NCI-H1105 (cell line): Measurements from ENCODE around the gene PAPPA.
A peak's percentile ranks its signal among the peaks of the same experiment; 100 is the strongest.

ENCODE experiments used
- DNase-seq: peaks from one replicate; lab custom pipeline; 2025; lab: John Stamatoyannopoulos, UW

PAPPA gene

GRCh38 chr9:116151966-116152381, 1.6 kb upstream of the PAPPA start:
- DNase-seq, result no peak

DNA sequence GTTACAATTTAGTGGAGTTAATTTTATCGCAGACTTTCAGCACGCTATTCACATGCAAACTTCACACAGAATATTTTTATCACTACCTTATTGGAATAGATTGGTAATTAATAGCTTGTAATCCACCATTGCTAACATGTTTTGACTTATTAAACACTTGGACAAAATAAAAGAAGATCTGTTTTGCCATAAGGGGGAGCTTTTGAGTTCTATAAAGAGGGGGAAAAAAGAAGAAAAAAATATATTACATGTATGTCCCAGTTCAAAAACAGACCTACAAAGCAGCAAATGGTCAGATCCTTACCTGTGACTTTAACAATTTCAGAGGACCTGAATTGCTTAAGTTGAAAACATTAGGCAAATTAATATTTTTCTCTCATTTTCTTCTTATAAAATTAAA, 1.2 kb upstream of the PAPPA start:
- DNase-seq, result no peak

- no peak for DNase-seq
Observed at GRCh38 chr9:116152941-116153764, 438 bp upstream of the PAPPA start.

GRCh38 chr9:116154334-116154975, 864 bp downstream of the PAPPA start:
- no peak for DNase-seq

DNA sequence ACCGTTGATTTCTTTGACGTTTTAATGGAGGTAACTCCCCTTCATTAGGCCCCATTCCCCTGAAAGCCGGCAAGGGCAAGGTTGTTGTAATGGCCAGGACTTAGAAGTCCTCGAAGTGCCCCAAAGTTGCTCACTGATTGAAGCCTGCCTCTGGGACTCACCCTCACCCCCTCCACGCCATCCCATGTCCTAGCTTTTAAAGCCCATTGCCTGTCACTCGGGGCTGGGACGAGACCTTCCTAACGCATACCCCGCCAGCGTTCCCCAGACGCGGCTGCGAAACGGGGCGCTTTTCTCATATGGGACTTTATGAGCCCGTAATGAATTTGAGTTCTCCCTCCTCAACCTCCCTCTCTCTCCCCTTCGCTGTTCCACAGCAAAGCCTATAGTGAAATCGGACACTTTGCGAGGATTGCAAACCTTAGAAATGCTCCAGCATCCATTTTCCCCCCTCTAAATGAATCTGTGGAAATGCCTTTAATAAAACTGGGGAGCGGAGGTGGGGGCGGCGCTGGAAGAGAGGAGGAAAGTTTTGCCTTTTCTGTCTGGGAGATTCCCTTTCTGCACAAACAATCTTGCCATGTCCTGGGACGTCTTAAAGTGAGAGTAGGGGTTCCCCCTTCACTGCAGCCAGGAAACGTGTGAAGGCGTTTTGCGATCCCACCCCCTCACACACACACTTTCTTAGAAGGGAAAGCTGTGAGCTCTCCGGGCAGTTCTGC, 1.5 kb downstream of the PAPPA start:
- DNase-seq, result no peak

DNA sequence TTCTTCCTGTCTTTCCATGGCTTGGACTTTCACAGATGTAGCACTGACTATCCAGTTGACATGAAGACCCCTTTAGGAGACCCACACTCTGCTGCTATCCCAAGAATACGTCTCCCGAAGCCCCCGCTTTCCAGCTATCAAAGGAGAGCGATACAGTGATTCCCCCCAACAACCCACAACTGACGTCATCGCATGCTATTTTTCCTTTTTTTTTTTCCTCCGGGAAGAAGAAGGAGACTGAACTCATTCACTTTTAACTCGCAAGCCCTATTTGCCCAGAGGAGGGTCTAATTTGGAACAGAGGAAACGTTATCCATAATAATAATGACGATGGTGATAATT, 2.1 kb downstream of the PAPPA start:
- DNase-seq, result no peak

DNA sequence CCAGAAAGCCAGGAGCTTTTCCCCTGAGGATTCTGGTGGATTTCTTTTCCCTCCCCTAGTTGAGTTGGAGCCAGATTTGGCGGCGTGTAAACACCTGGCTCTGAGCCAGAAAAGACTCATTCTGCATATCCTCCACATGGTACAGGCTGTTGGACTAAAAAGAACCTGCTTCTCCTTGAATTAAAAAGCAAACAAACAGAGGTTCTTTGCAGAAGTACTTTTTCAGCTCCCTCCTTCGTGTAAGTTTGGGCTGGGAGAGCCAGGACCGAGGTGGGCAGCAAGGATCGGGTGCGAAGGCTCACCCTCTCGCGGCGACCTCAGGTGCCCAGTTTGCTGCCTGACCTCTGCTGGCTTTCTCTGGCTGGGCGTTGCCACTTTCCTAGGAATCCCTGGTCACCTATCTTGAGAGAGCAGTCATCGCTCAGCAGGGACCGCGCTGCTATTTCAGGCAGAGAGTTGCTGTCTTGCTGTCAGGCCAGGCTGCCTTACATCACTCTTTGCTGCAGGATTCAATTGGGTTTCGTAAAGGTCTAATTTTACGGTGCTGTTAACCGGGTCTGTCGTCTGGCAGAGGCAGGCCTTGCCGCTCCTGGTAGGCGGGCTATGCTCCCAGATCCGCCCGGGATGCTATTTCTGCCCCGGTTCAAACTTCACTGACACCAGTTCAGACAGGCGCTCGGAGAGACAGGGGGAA, 3.2 kb downstream of the PAPPA start:
- peak; percentile 85 for DNase-seq

DNA sequence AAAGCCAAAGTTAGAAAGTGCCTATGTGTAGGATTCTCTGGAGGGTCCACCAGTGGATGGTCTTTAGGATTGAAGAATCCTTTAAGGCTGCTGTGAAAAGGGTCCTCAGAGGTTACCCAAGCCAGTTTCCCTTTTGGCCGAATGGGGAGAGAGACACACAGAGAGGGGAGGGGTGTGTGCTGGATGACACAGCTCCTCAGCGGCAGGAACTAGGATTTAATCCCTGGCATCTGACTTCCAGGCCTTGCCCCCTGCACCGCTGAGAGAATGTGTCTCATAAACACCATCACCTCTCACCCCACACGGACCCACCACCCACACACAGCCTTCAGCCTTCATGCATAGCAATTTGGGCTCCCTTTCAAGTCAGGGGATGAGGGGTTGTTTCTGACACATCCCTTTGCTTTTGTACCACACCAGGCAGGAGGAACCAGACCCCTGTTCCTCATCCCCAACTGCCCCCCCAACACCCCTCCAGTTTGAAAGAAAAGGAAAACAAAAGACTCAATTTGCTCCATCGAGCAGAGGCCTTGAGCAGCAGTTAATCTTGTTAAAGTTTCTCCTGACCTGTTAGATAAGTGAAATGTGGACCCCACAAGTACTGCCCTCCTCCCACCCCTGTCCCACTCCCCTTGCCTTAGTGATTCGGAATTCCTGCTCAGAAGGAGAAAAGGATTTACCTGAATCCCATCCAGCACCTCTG, 4.0 kb downstream of the PAPPA start:
- DNase-seq, result no peak

DNA sequence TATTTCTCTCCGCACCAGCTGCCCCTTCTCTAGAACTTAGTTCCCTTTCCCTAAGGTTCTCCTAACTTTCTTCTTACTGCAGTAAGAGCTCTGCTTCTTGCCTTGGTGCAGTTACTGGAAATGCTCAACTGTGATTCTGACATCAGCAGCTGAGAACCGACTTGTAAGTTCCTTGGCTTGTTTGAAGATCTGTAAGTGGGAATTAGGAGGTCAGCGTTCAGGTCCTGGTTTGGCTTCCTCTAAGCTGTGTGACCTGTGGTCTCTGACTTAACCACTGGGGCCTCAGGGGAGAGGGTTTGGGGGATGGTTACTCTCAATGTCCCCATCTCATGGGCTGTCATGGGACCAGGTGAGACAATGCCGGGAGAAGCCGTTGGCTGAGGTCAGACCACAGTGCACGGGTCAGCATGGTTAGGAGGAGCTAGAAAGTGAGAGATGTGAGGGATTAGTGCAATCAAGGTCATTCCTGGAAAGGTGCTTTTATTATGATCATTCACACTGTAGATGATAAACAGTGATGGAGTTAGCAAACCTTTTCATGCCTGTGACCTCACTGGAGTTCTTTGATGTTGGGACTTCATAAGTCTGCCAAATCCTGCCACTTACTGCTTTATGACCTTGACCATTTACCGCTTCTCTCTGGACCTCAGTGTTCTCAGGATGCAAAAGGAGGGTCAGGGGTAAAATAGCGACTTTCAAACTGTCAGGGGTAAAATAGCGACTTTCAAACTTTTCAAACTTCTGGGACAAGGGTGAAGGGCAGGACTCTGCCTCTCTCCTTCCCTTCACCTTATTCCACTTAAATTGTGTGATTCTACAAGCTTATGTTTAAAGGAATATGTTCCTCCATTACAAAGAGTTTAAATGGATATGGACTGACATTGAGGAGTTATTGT, 7.3 kb downstream of the PAPPA start:
- no peak for DNase-seq

DNA sequence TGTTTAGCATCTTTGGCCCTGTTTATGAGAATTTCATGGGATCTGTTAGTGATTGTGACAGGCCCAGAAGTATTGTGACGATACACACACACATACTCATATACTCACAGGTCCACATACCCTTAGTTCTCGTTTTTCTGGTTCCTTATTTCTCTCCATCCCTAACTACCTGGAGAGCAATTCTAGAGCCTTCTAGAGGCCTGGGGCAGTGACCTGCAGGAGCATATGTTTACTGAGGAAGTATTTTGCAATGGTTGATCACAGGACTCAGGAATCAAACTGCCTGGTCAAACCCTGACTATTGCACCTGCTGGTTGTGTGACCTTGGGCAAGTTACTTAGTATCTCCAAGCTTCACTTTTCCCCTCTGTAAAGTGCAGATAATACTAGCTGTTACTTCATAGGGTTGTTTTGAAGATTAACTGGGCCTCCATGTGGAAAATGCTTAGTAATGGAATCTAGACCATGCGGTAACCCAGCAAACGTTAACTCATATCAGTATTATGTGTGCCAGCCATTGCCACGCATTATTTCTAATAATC, 8.7 kb downstream of the PAPPA start:
- DNase-seq, result no peak

DNA sequence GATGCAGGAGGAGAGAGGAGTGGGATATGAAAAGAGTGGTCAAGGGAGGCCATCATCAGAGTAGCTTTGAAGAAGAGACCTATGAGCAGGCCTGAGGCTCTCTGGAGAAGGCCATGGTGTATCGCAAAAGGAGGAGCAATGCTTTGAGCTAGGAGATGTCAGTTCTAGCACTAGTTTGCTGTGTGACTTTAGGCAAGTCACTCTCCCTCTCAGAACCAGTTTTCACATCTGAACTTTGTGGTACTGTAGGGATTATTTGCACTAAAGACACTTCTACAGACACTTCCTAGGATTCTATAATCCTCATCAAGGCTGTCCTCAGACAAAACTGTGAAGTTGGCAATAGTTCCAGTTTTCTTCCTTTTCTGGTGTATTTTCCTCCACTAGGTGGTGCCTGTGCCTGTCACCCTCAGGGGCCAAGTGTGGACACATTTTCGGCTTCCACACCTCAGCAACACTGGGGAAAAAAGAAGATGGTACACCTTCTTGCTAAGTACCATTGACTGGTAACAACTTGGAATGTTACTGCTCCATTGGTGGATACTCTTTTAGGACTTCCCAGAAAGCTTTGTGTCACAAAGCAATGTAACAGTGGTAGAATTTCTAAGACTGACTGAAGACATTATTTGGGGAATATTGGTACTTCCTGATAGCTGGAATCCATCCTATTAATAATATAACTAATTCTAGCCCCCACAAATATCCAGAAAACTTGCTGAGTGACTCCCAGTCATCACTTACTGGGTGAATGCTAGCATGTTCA, 9.9 kb downstream of the PAPPA start:
- DNase-seq, result no peak

DNA sequence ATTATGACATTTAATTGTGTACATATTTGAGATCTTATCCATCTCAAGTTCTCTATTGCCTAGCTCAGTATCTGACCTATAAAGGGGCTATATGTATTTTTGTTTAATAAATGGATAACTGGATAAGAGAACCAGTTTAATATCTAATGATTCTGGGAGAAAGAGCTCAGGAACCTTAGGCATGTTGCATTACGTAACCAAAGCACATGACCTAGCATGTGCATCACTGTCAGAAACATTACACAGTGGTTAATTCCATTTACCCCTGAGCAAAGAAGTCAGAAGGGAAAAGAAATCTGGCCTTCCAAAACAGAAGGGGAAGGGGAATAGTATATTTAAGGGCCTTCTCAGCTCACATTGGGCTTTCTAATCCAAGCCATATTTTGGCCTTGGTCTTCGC, 12.3 kb downstream of the PAPPA start:
- DNase-seq, result no peak

DNA sequence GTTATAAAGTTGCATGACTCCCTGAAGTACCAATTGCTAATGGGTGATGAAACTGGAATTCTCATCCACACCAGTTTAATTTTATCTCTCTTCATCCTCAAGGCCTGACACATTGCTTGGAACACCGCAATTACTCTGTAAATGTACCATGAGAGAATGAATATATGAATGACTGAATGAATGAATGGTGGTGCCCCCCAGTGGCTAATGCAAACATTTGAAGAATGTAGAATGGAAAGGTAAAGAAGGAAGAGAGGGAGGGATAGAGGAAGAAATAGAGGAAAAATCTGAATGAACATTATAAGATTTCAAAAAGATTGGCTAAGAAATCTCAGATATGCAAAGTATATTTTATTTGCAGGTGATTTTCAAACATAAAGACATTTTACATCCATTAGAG, 13.1 kb downstream of the PAPPA start:
- no peak for DNase-seq

DNA sequence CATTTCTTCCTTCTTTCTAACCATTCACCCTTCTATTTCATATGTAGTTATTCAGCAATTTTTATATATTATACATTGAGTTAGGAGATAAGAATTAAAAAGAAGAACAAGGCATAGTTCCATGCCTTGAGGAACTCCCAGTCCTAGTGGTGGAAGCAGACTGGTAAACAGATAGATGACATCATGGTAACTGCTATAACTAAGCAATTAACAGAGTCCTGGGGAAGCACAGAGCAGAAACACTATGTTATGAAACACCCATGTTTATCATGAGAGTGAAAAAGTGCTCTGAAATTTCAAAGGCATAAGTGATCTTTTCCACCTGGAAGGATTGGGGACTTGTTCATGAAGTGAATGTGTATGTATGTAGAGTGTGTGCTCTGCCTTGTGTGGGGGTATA, 14.6 kb downstream of the PAPPA start:
- DNase-seq, result no peak

- DNase-seq, result no peak
Observed at GRCh38 chr9:116172216-116172615, 18.6 kb downstream of the PAPPA start.

DNA sequence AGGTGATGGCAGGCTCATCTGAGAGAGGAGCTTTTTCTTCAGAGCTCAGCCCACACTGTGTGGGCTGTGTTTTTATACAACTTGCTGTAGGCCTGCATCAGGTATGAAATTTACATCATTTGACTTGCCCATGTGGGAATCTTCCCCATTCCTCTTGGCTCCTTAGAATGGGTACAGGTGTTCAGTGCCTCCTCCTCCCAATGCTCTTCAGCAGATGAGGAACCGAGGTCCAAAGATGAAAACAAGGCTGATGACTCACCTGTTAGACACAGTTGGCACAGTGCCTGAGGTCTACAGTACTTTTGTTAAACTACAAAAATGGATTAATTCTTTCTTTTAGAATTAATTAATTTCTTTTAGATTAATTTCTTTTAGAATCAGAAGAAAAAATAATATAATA, 20.8 kb downstream of the PAPPA start:
- DNase-seq, result no peak

DNA sequence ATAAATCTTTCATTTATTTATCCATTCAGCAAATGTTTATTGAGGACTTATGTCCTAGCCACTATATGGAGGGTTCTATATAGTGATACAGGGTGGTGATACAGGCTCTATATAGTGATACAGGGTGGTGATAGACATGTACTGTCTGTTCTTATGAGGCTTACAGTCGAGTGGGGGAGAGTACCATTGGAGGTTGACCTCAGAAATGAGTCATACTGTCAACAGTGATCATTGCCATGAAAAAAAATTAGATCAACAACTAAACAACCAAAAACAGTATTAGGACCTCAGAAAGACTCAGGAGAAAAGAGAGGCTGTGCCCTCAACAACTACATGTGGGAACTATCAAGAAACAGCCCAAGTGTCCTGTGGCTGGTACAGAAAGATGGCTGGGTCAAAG, 22.0 kb downstream of the PAPPA start:
- DNase-seq, result no peak

- no peak for DNase-seq
Observed at GRCh38 chr9:116178481-116179211, 25.1 kb downstream of the PAPPA start.

DNA sequence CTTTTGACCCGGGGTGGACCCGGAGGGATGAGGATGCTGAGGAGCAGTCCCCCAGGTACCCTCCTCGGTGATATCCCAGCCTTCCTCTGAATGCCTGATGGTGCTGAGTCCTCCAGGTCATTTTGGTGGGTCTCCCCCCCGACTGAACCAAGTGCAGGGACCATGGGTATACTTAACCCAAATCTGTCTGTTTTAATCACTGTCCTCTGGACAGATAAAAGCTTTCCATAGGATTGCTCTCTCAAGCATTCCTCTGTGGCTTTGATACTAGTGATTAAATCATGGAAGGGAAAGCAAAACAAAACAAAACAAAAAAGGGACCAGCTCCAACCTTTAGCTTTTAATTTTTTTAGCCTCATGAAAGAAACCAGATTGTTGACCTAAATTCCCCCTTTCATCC, 26.0 kb downstream of the PAPPA start:
- no peak for DNase-seq
